ENCODE data around the gene CRYL1.

Gene CRYL1

GRCh38 chr13:20491926-20492435 is 33.7 kb downstream of the CRYL1 start:
- DNase-seq = no peak

GRCh38 chr13:20489185-20489820 is 36.4 kb downstream of the CRYL1 start:
- peak in 1 of 2 donors; percentile 56 for DNase-seq

GRCh38 chr13:20487927-20488326 is 37.7 kb downstream of the CRYL1 start:
- no peak for DNase-seq

- DNase-seq = no peak
These were observed 42.9 kb downstream of the CRYL1 start for GRCh38 chr13:20482787-20483186.

- no peak for DNase-seq
These were observed 43.3 kb downstream of the CRYL1 start for GRCh38 chr13:20482275-20482761.

- no peak for DNase-seq
These were observed 48.3 kb downstream of the CRYL1 start for GRCh38 chr13:20477394-20477793.

GRCh38 chr13:20475927-20476691 is 49.5 kb downstream of the CRYL1 start:
- peak; percentile 57 to 71 for DNase-seq

- no peak for DNase-seq
These were observed 51.1 kb downstream of the CRYL1 start for GRCh38 chr13:20474515-20474914.

- no peak for DNase-seq
These were observed 51.8 kb downstream of the CRYL1 start for GRCh38 chr13:20473888-20474287.

- no peak for DNase-seq
These were observed 52.5 kb downstream of the CRYL1 start for GRCh38 chr13:20473139-20473538.

- no peak for DNase-seq
These were observed 53.1 kb downstream of the CRYL1 start for GRCh38 chr13:20472531-20472930.

GRCh38 chr13:20470136-20470535 is 55.5 kb downstream of the CRYL1 start:
- DNase-seq = no peak

GRCh38 chr13:20466371-20466770 is 59.3 kb downstream of the CRYL1 start:
- DNase-seq = no peak

GRCh38 chr13:20465218-20465879 is 60.3 kb downstream of the CRYL1 start:
- no peak for DNase-seq

GRCh38 chr13:20462921-20463320 is 62.7 kb downstream of the CRYL1 start:
- DNase-seq = no peak

- no peak for DNase-seq
These were observed 63.1 kb downstream of the CRYL1 start for GRCh38 chr13:20462533-20462915.

- no peak for DNase-seq
These were observed 63.7 kb downstream of the CRYL1 start for GRCh38 chr13:20461860-20462532.

- peak; percentile 27 to 45 for DNase-seq
These were observed 64.2 kb downstream of the CRYL1 start for GRCh38 chr13:20461481-20461859.

- no peak for DNase-seq
These were observed 64.9 kb downstream of the CRYL1 start for GRCh38 chr13:20460761-20461160.

GRCh38 chr13:20457670-20458069 is 68.0 kb downstream of the CRYL1 start:
- no peak for DNase-seq

GRCh38 chr13:20456737-20457136 is 68.9 kb downstream of the CRYL1 start:
- no peak for DNase-seq

GRCh38 chr13:20451397-20451796 is 74.3 kb downstream of the CRYL1 start:
- DNase-seq = no peak

GRCh38 chr13:20448470-20448869 is 77.2 kb downstream of the CRYL1 start:
- no peak for DNase-seq

All from stimulated activated CD4-positive, alpha-beta T cell treated with anti-CD3 and anti-CD28 coated beads, Interleukin-2, amount 100 ng/mL, for 24 hours (primary cell).